Memory B cell (primary cell): ENCODE results near the gene ITPK1.

Experiments
- ATAC-seq: fragments of 150-1000 bp; cut with Tn5 transposase; 2 replicates; pipeline ENCODE4 v1.10.0; 2021; ENCODE audit warnings: low read depth, mild to moderate bottlenecking, moderate library complexity
- DNase-seq, 2 donors: peaks; one replicate each; pipeline ENCODE4 v3.0.0; 2022; ENCODE audit warnings: low spot score in 2 of 2
- H3K27ac Mint-ChIP-seq: one replicate; pipeline ENCODE4 v1.8.0; 2022; ENCODE audit warnings: mild to moderate bottlenecking, moderate library complexity, mixed read lengths
- H3K27me3 Mint-ChIP-seq: one replicate; pipeline ENCODE4 v1.8.0; 2022; ENCODE audit warnings: mixed read lengths
- H3K36me3 Mint-ChIP-seq: one replicate; pipeline ENCODE4 v1.8.0; 2022; ENCODE audit warnings: mild to moderate bottlenecking, mixed read lengths
- H3K4me1 Mint-ChIP-seq: one replicate; pipeline ENCODE4 v1.8.0; 2022; ENCODE audit warnings: mixed read lengths
- H3K4me3 Mint-ChIP-seq: one replicate; pipeline ENCODE4 v1.8.0; 2022; ENCODE audit warnings: mild to moderate bottlenecking, moderate library complexity, mixed read lengths
- H3K9me3 Mint-ChIP-seq: one replicate; pipeline ENCODE4 v1.8.0; 2022; ENCODE audit warnings: mixed read lengths

ITPK1 gene

DNA sequence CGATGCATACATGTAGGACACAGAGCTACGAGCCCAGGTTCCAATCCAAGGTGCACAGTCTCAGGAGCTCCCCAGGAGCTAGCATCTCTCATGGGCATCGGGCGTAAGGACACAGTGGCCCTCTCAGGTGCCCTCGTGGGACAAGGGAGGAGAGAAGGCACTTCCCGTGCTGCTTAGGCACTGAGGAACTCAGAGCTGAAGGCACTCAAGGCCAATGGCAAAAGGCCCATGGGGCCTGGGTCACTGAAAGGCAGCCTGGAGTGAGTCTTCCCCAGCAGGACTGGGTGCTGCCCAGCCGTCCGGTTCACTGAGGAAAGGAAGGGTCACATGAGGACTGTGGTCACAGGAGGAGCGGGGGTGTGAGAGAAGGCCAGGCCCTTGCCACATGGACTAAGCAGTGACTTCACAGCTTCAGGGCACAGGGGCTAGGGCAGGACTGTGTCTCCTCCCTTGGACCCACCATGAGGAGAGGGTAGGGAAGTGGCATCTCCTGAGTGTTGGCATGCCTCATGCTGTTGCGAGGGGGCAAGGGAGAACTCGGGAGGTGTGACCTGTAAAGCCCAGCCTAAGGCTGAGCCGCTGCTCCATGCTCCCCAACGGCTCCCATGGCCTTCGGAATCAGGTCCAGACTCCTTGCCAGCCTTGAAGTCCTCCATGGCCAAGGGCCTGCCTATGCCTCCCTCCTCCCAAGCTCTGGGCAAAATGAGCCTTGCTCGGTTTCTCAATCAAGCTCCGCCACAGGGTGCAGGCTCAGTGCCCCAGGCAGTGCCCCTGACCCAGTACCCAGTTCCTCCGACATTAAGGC lies 141.0 kb downstream of the ITPK1 start:
- Mint-ChIP-seq H3K4me1 (peaks cover 8% of the 10 kb centered on the region), H3K36me3 (peaks cover 39% of the 10 kb centered on the region), H3K27ac (no peak overlapping the region), H3K4me3 (no peak overlapping the region), H3K27me3 (no peaks in the 10 kb centered on the region), H3K9me3 (peaks cover 18% of the 10 kb centered on the region)
- ATAC-seq = no peak
- no peak for DNase-seq

DNA sequence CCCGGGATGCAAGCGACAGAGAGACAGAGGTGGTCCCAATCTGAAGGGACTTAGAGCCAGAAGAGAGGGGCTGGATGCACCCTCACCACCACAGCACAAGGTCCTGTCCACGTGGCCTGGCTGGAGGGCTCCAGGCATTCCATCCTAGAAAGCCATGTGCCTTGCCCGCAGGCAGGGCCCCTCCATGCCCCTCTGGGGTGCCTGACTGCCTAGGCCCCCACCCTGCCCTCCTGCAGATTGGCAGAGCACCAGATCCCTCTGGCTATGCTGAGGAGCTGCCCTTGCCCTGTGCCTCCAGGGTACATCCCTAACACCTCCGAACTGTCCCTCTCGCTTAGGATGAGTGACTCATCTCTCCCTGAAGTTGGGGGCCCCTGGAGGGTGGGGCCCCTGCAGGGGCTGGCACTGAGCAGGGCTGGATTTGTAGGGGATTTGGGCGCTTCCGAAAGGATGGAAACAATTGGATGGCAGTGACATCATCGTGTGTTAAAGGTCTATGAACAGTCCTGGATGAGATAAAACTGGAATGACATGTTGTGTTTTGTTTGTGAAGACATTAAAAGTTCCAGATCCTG lies 141.8 kb downstream of the ITPK1 start:
- H3K4me1 Mint-ChIP-seq = peaks cover 5% of the 10 kb centered on the region
- no peak for DNase-seq
- no peak for ATAC-seq

DNA sequence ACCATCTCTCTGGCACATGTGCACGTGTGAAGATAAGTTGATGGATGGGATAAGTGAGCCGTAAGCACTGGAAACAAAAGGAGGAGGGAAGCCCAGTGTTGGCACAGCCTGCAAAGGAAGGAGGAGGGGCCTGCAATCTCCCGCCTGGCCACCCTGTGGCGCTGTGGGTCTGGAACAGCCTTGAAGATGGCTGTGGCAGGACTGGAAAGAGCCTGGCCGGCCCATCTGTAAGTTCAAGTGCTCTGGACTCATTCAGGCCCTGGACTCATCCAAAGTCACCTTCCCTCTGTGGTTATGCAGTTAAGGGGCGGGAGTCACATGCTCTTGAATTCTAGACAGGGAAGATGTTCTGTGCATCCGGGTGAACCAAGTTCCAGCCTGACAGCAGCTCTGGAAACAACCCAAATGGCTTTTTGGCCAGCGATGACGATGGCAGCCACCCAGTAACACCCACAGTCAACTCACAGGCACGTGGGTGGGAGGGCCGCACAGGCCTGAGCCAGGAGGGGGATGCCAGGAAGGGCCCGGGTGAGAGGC lies 142.4 kb downstream of the ITPK1 start:
- peaks cover 34% of the 10 kb centered on the region for H3K36me3 Mint-ChIP-seq
- H3K4me1 Mint-ChIP-seq = peaks cover 5% of the 10 kb centered on the region
- H3K4me3 Mint-ChIP-seq = no peak overlapping the region
- H3K9me3 Mint-ChIP-seq = peaks cover 13% of the 10 kb centered on the region
- DNase-seq (peak in 1 of 2 donors; percentile 33), ATAC-seq (no peak)
- no peaks in the 10 kb centered on the region for H3K27me3 Mint-ChIP-seq
- H3K27ac Mint-ChIP-seq = no peak overlapping the region

More for the DNA sequence above, 141.8 kb downstream of the ITPK1 start:
- Mint-ChIP-seq H3K27ac (no peak overlapping the region), H3K9me3 (peaks cover 13% of the 10 kb centered on the region), H3K36me3 (peaks cover 34% of the 10 kb centered on the region), H3K4me3 (no peak overlapping the region), H3K27me3 (no peaks in the 10 kb centered on the region)

DNA sequence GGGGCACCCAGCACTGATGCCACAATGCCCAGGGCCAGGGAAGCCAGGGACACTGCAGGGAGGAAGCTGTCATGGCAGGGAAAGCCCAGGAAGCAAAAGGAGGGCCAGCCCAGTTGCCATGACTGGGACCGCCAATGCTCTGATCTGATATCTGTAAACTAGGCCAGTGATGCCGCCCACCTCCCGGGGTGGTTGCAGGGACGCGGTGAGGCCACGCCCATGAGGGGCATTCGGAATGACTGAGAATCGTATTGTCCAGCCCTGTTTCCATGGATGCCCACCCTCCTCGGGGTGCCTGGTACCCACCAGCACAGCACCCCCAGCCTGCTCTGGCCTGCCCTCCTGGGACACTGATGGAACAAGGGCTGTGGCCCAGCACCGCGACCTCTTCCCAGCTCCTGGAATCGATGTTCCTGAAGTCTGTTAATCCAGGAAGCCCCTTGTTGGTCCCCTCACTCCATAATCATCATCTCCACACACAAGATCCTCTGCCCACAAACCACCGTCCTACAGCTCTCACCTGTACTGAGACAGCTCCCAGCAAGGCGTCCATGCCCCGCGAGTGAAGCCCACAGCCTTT lies 144.0 kb downstream of the ITPK1 start:
- H3K4me3 Mint-ChIP-seq = no peak overlapping the region

DNA sequence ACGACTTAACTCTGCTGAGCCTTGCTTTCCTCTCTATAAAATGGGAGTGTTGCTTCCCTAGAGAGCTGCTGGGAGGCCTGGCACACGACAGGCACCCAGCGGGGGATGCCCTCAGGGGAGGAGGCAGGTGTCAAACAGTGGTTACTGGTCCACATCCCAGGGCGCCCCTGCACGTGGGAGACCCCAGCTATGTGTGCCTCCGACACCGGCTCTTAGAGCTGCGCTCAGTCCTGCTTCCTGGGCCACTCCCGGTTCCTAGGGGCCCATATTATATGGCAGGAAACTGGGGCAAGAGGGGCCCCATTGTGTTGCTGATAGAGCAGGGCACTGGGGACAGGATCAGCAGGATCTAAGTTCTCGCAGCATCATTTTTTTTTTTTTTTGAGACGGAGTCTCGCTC lies 145.5 kb downstream of the ITPK1 start:
- Mint-ChIP-seq H3K9me3 (peaks cover 1% of the 10 kb centered on the region), H3K36me3 (peaks cover 16% of the 10 kb centered on the region), H3K27ac (no peak overlapping the region), H3K4me3 (no peak overlapping the region), H3K4me1 (peaks cover 12% of the 10 kb centered on the region), H3K27me3 (no peaks in the 10 kb centered on the region)
- no peak for ATAC-seq
- no peak for DNase-seq

More for the DNA sequence above, 144.0 kb downstream of the ITPK1 start:
- no peak for ATAC-seq
- Mint-ChIP-seq H3K9me3 (peaks cover 5% of the 10 kb centered on the region), H3K4me1 (peaks cover 12% of the 10 kb centered on the region), H3K27ac (no peak overlapping the region), H3K27me3 (no peaks in the 10 kb centered on the region), H3K36me3 (peaks cover 25% of the 10 kb centered on the region)
- no peak for DNase-seq

DNA sequence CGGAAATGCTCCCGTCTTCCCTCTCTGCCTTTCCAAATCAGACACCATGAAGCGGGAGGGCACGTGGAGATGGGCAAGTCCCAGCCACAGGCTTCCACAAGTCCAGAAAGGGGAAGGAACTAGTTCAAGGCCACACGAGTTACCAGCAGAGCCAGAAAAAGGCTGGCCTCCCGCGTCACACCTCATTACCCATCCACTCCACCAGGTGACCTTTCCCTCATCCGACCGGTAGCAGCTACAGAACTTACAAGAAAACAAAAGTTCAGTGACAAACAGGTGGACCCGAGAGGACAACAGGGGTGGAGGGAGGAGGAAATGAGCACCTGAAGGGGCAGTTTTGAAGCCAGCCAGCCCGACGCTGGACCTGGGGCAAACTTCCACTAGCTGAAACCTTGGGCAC lies 145.9 kb downstream of the ITPK1 start:
- no peak for ATAC-seq
- H3K9me3 Mint-ChIP-seq = peaks cover 1% of the 10 kb centered on the region

DNA sequence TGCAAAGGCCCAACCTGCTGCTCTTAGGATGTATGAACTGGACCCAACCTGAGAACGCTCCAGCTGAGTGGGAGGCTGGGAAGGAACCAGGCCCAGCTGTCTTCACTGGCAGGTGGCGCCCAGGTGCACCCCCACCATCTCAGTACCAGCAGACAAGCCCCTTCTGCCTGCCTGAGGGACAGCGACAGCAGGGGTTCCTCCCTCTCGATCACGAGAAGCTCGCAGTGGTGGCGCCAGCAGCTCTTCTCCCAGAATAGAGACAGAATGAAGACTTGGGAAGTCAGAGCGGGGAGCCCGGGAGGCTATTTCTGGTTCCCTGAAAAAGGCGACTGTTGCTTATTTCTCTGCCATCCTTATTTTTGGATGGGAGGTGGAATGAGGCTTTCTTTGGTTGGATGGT lies 146.3 kb downstream of the ITPK1 start:
- H3K27me3 Mint-ChIP-seq = no peaks in the 10 kb centered on the region
- no peak overlapping the region for H3K4me3 Mint-ChIP-seq
- H3K4me1 Mint-ChIP-seq = peaks cover 12% of the 10 kb centered on the region
- H3K9me3 Mint-ChIP-seq = peaks cover 1% of the 10 kb centered on the region
- H3K36me3 Mint-ChIP-seq = peaks cover 16% of the 10 kb centered on the region
- DNase-seq (no peak), ATAC-seq (no peak)
- no peak overlapping the region for H3K27ac Mint-ChIP-seq

More for the DNA sequence above, 145.9 kb downstream of the ITPK1 start:
- Mint-ChIP-seq H3K36me3 (peaks cover 16% of the 10 kb centered on the region), H3K27me3 (no peaks in the 10 kb centered on the region), H3K27ac (no peak overlapping the region), H3K4me3 (no peak overlapping the region), H3K4me1 (peaks cover 12% of the 10 kb centered on the region)
- no peak for DNase-seq

DNA sequence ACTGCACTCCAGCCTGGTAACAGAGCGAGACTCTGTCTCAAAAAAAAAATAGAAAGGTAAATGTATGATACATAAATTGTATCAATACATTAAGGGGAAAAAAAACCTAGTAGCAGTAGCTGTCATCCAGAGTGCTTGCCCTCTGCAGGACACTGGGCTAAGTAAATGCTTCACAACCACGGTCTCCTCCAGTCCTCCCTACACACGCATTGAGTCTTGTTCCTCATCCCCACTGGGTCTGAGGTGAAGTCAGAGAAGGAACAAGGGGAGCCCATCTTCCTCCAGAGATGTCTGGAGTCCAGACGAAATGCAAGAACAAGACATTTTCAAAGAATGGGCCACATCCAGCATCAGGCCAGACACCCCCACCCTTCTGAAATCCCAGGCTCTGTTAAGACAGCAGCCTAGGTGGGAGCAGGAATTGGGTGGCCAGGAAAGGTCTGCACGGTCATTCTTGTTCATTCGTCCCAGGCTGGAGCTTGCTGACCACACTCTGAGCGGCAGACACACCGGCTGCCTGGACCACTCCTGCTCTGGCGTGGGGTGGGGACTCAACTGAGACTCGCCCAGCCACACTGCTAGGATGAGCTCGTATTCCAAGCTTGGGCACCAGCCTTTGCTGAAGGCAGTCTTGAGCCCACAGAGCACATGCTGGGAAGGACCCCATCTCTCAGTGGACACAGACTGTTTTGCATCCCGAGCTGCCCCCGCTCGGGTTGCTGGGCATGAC lies 147.3 kb downstream of the ITPK1 start:
- Mint-ChIP-seq H3K9me3 (peaks cover 1% of the 10 kb centered on the region), H3K4me1 (peaks cover 12% of the 10 kb centered on the region), H3K36me3 (peaks cover 16% of the 10 kb centered on the region), H3K4me3 (no peak overlapping the region), H3K27me3 (no peaks in the 10 kb centered on the region), H3K27ac (no peak overlapping the region)
- ATAC-seq (no peak), DNase-seq (no peak)

DNA sequence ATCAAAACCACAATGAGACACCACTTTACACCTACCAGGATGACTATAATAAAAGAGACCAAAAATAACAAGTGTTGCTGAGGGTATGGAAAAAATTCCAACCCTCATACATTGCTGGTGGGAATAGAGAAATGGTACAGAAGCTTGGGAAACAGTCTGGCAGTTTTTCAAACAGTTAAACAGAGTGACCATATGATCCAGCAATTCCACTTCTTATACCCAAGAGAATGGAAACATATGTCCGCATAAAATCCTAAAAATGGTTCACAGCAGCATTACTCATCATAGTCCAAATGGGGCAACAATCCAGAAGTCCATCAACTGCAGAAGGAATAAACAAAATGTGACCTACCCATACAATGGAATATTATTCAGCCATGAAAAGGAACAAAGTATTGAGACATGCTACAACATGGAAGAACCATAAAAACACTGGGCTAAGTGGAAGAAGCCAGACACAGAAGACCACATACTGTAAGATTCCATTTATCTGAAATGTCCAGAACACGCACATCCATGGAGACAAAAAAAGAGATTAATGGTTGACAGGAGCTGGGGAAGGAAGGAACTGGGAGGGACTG lies 148.3 kb downstream of the ITPK1 start:
- DNase-seq (no peak), ATAC-seq (no peak)
- Mint-ChIP-seq H3K4me3 (no peak overlapping the region), H3K4me1 (peaks cover 12% of the 10 kb centered on the region), H3K36me3 (peaks cover 15% of the 10 kb centered on the region), H3K27me3 (no peaks in the 10 kb centered on the region), H3K9me3 (peaks cover 1% of the 10 kb centered on the region), H3K27ac (no peak overlapping the region)

DNA sequence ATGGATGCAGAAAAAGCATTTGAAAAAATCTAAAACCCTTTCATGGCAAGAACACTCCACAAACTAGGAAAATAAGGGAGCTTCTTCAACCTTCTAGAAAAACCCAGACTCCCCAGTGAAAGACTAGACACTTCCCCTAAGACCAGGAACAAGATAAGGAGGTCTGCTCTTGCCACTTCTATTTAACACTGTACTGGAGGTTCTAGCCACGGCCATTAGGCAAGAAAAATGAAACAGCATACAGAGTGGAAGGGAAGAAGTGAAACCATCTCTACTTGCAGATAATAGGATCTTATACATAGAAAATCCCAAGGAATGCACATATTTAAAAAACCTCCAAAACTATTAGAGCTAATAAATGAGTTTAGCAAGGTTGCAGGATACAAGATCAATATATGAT lies 150.4 kb downstream of the ITPK1 start:
- DNase-seq (no peak), ATAC-seq (no peak)
- H3K36me3 Mint-ChIP-seq = peaks cover 13% of the 10 kb centered on the region
- peaks cover 1% of the 10 kb centered on the region for H3K9me3 Mint-ChIP-seq
- no peak overlapping the region for H3K4me3 Mint-ChIP-seq
- peak overlapping the region; percentile 0 for H3K27ac Mint-ChIP-seq
- peaks cover 8% of the 10 kb centered on the region for H3K4me1 Mint-ChIP-seq
- H3K27me3 Mint-ChIP-seq = no peaks in the 10 kb centered on the region

DNA sequence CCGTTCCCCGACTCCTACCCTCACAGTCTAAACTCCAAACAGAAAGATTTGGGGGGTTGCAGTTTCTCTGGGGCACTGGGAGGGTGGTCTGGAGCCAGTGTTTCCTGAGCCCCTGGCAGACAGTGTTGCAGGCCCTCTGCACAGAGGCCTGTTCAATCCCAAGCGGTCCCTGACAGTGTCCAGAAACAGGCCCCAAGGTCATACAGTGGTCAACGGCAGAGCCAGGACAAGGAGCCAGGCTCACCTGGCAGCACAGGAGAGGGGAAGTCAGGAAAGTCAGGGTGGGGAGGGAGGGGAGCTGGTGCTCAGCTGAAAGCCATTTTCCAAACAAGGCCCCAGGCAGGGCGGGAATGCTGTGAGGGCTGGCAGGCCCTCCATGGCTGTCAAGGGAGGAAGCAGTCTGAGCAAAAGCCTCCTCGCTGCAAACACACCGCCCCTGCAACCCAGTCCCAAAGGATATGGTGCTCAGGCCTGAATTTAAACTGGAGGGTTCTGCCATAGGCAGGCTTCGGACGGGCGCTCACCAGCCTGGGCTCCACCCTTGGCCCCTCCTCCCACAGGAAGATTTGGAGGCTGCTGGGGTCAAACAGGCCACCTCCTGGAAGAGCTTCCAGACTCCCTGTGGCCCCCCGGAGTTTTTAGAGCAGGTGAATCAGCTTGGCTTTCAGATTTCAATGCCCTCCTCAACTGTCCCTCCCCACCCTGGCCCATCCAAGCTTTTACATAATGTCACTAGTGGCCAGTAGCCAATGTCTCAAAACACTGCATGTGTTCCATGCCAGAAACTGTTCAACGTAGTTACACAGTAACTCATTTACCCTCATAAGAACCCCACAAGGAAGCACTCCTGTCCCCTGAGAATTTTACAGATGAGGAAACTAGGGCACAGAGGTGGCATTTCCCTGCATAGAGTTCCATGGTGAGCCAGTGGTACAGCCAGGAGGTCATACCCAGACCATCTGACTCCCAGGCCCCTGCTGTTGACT lies 151.3 kb downstream of the ITPK1 start:
- Mint-ChIP-seq H3K9me3 (peaks cover 1% of the 10 kb centered on the region), H3K4me1 (peaks cover 8% of the 10 kb centered on the region), H3K4me3 (no peak overlapping the region), H3K36me3 (peaks cover 13% of the 10 kb centered on the region), H3K27ac (peak overlapping the region; percentile 0), H3K27me3 (no peaks in the 10 kb centered on the region)
- DNase-seq (no peak), ATAC-seq (no peak)

DNA sequence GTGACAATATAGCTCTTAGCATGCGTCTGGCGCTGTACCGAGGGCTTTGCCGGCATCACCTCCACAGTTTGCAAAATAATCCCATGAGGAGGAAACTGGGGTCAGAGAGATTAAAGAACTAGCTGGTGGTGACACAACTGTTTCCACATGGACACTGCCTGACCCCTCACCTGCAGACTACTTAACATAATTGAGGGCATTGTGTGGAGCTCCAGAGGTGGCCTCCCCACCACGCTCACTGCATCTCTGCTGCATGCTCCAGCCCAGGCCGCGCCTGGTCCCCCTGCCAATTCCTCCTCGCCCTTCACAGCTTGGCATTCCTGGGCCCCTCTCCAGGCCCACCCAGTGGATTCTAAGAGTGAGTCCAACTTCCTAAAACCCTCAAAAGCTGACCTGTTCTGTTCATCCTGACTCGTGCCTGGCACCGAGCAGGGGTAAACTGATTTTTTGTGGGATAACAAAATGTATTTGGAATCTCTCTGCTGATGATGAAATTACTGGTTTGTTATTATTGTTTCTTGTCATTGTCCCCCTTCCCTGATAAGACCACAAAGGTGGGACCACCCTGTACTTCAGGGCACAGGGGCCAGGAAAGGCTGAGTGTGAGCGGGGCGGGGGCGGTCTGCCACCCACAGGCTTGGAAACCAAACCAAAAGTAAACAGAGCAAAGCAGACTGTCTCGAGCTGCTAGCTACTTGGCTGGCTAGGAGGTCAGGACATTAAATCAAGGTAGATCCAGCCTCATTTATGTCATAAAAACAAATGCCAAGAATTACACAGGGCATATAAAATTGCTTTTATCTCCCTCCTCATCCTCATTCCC lies 152.2 kb downstream of the ITPK1 start:
- Mint-ChIP-seq H3K9me3 (peaks cover 1% of the 10 kb centered on the region), H3K27ac (no peak overlapping the region), H3K4me3 (no peak overlapping the region), H3K36me3 (peaks cover 10% of the 10 kb centered on the region), H3K4me1 (peaks cover 8% of the 10 kb centered on the region), H3K27me3 (no peaks in the 10 kb centered on the region)
- ATAC-seq (no peak), DNase-seq (no peak)
